Stimulated activated CD4-positive, alpha-beta T cell treated with anti-CD3 and anti-CD28 coated beads, Interleukin-2, amount 100 ng/mL, for 48 hours (primary cell): ENCODE data around the gene LTK.

Experiments used
- DNase-seq, 2 donors: peaks; one replicate each; pipeline ENCODE4 v3.0.0-alpha.2; 2020

The LTK gene

GRCh38 chr15:41495736-41496599 is 17.7 kb downstream of the LTK start:
- DNase-seq = no peak

DNA sequence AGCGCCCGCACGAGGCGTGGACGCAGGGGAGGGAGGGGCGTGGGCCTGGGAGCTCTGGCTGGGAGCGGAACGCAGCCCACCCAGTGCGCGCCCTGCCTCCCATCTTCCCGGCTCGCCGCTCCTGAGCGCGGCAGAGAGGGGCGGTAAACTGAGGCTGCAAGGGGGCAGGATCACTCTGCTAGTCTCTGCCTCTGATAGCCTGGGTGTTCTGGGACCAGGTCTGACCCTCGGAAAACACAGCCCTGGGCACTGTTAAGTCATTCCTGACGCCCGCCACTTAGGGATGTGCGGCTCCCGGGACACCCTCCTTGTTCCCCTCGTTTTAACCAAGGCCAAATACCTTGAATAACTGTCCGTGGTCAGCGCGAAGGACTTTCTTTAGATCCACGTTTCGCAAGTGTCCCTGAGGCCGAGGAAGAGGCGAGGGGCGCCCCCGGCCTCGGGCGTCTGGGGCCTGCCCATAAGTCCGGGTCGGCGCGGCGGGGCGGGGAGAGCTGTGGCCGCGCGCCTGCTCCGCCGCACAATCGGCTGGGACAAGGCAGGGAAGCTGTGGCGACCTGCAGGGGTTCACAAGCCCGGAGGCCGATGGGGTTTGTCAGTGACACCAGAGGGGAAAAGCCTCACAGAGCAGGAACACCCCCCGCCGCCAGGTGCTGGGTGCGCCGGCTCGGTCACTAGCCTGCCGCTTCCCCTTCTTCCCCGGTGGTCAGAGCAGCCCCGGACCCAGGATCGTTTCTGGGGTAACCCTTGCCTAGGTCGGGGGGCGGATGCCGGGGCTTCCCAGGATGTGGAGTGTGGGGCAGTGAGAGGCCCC is 18.5 kb downstream of the LTK start:
- no peak for DNase-seq

GRCh38 chr15:41494190-41494921 is 19.3 kb downstream of the LTK start:
- peak in 1 of 2 donors; percentile 46 for DNase-seq

DNA sequence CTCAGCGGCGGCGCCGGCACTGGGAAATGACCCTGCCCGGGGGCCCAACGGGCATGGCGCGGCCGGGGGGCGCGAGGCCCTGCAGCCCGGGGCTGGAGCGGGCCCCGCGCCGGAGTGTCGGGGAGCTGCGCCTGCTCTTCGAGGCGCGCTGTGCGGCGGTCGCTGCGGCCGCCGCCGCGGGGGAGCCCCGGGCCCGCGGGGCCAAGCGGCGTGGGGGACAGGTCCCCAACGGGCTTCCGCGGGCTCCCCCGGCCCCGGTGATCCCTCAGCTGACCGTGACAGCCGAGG is 19.8 kb downstream of the LTK start:
- DNase-seq = no peak

DNA sequence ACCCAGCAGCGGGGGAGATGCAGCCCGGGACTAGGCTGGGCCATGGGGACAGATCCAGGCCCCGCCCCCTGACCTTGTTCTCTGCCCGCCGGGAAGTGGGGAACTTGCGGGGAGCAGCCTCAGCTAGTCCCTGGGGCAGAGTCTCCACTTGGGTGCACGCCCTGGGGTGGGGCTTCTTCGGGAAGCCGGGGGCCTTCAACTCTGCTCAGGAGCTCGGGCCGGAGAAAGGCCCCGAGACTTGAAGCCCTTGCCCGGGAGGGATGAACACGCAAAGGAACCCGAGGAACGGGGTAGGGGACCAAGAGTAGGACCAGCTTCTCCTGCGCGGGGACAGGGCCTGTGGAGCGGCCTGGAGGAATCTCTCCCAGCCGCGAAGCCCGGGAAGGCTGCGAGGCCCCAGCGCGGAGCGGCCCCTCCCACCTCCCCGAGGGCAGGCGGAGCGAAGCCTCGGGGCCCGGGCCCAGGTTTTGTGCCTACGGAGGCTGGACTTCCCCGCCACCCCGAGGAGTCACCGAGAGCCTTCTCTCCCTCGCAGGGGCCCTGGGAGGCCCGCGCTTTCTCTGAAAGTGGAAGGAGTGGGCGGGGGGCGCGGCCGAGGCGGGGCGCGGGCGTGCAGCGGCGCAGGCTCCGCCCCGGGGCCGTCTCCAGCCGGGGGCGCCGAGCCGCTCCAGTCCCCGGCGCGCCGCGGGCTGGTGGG is 20.3 kb downstream of the LTK start, which contains the start of gene ITPKA:
TSS of gene ITPKA (plus strand) at position 670 of the 697 bp plus-strand sequence. CDS start 54 bp downstream, outside the sequence.
- DNase-seq = peak; percentile 83 to 92

DNA sequence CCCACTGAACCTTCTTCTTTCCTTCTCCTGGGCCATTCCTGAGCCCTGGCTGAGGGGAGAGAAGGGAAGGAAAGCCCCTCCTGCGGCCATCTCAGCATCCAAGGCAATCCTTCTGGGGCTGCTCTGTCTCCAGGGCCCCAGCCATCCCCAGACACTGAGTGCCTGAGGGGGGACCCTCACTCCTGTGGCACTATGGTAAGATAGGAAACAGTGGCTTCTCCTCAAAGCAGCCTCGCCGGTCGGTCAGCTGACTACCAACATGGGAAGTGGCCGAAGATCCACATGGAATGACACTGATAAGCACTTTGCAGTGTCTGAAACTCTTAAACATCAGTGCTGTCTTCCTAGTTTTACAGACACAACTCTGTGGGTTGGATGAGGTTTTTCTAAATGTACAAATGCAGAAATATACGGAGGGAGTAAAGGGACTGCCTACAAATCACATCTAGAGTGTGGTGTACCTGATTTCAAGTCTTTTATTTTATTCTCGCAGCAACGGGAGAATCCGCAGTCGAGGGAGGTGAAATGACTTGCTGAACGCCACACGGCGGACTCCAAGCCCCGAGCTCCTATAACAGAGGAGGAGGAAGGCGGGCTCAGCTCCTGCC is 20.9 kb downstream of the LTK start:
- no peak for DNase-seq

DNA sequence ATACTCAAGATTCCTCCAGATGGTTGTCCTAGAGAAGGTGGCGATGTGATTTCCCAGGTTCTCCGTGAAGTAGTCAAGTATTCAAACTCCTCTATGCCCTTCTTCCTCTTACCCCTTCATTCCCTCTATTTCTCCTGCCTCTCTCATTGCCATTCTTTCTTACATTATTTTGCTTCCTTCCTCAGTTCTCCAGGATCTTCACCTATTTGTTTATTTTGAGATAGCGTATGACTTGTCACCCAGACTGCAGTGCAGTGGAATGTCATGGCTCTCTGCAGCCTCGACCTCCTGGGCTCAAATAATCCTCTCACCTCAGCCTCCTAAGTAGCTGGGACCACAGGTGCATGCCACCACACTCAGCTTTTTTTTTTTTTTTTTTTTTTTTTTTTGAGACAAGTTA is 21.7 kb downstream of the LTK start:
- no peak for DNase-seq

GRCh38 chr15:41490355-41490754 is 23.3 kb downstream of the LTK start:
- no peak for DNase-seq

- no peak for DNase-seq
Observed at GRCh38 chr15:41489641-41490040, 24.0 kb downstream of the LTK start.

GRCh38 chr15:41487802-41488201 is 25.8 kb downstream of the LTK start:
- no peak for DNase-seq

DNA sequence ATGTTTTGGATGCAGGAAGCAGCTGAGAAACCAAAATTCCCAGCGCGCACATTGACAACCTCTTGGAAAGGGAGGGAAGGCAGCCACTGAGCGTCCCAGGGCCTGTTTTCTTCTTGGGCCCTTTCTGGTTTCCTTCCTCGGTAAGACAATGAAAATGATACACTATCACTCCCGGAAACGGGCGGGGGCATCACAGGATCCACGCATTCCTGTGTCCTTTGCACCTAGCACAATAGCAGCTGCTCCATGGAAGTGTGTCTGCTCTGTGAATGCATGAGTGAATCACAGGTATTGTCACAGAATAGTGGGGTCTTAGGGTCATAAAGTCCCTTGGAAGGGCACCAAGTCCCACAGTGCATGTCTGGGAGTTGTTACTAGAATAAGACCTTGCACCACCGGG is 26.2 kb downstream of the LTK start:
- no peak for DNase-seq

DNA sequence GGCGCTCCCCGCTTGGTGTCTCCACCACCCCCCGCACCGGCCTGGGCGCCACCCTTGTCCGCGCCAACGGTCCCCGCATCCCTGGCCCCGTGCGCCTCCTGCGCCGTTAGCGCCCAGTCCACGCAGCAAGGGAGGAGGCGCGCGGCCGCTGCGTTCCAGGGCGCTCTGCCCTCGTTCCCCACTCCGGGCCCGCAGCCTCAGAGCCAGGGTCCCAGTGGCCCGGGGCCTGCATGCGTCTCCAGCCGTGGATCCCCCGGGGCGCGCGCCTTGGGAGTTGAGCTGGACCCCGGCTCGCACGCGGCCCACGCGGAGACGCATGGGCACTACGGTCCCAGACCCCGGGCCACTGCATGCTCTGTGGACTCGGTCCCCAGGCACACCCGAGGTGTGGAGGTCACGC is 27.3 kb downstream of the LTK start:
- DNase-seq = no peak

- no peak for DNase-seq
Observed at GRCh38 chr15:41484937-41485625, 28.5 kb downstream of the LTK start.

DNA sequence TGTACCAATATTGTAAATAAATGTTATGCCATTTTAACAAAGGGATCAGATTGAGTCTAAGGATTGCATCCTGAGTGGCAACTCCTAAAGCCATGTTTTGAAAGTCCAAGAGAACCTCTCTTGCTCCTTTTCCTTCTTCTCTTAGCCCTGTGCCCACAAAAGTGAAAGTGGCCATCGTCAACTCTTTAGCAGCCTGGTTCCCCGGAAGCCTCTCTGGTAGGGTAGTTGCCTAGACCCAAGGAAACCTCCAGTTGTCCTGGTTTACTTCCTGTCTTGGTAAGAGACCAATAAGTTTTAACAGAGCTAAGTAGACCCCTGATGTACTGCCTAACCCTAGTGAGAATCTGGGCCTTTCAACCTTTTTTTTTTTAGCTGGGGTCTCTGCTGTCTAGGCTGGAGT is 30.1 kb downstream of the LTK start:
- DNase-seq = no peak

GRCh38 chr15:41483115-41483514 is 30.5 kb downstream of the LTK start:
- no peak for DNase-seq

- DNase-seq = no peak
Observed at GRCh38 chr15:41482110-41482877, 31.3 kb downstream of the LTK start.

DNA sequence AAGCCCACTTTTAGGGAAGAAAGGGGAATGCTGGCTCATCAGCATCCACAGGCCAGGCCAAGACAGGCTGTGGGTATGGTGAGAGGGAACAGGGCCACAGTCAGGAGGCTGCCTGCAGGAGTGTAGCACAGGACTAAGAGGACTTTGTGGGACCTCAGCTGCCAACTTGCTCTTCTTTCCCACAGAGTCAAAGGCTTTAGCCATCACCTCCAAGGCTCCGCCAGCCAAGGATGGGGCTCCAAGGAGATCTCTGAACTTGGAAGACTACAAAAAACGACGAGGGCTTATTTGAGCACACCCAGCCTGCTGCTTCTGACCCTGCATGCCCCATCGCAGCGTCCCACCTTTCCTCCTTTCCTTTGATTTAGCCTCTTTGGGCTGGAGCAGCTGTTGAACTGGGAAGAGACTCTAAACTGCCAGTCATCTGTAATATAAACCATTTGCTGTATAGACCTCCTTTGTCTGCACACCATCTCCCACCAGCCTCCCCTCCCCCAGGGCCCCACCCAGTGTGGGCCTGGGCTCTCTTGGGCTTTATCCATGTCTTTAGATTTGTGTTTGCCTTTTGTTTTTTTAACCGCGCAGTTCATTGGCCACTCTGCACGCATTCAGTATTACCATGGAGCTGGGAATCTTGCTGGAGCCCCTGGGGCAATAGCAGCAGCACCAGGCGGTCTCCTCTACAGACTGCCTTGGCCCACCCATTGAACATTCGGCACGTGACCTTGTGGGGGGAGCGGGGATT is 33.1 kb downstream of the LTK start:
- DNase-seq = no peak

GRCh38 chr15:41476416-41477048 is 37.1 kb downstream of the LTK start:
- DNase-seq = no peak

DNA sequence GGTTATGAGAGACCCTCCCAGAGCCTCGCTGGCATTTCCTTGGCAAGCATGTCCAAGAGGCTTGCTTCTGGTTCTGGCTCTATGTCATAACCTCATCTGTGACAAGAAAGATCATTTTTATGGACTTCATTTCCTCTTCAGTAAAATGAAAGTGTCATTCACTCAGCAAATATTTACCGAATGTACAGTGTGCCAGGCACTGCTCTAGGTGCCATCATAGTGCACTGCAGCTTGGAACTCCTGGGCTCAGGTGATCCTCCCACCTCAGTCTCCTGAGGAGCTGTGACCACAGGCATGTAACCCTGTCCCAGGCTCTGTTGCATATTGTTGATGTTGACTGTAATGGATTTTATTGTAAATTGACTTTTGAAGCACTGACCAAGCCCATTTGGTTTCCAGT is 38.7 kb downstream of the LTK start:
- DNase-seq = no peak

GRCh38 chr15:41474436-41474835 is 39.2 kb downstream of the LTK start:
- DNase-seq = no peak
